Natural killer cell (primary cell): ENCODE data around the gene SLX9. TPM values are rescaled to one million over a fixed set of nuclear protein-coding genes. Genes with fewer than 3 reads are reported as not detected.

Experiments
- ATAC-seq, 3 donors: fragments of 150-1000 bp in 2 of 3; fragments of 200-7000 bp in 1 of 3; cut with Tn5 transposase; 1 replicate in 1 of 3; 2 replicates in 2 of 3; pipeline ENCODE4 v1.10.0; 2021; ENCODE audit warnings: mild to moderate bottlenecking in 2 of 3, moderate library complexity in 2 of 3
- DNase-seq, 2 donors: peaks; one replicate each; pipeline versions ENCODE4 v3.0.0 to v3.0.0-alpha.2; 2013 to 2021; ENCODE audit warnings: mixed read lengths in 1 of 2
- H3K27ac ChIP-seq: one replicate; pipeline ENCODE4 v1.5.1; 2013; ENCODE audit warnings: mild to moderate bottlenecking, low read length
- H3K27me3 ChIP-seq: one replicate; pipeline ENCODE4 v1.6.1; 2013; ENCODE audit warnings: low read length; ENCODE audit not compliant: control insufficient read depth, insufficient read depth
- H3K36me3 ChIP-seq: one replicate; pipeline ENCODE4 v1.6.1; 2013; ENCODE audit warnings: low read length; ENCODE audit not compliant: control insufficient read depth, insufficient read depth
- H3K4me1 ChIP-seq: one replicate; pipeline ENCODE4 v1.6.1; 2013; ENCODE audit warnings: low read length; ENCODE audit not compliant: control insufficient read depth, insufficient read depth
- H3K4me3 ChIP-seq: one replicate; pipeline ENCODE4 v1.5.1; 2013; ENCODE audit warnings: low read length
- H3K9me3 ChIP-seq: one replicate; pipeline ENCODE4 v1.6.1; 2013; ENCODE audit warnings: low read length; ENCODE audit not compliant: control insufficient read depth, insufficient read depth
- H3K27ac Mint-ChIP-seq, 2 donors: one replicate each; pipeline ENCODE4 v1.8.0; 2022; ENCODE audit warnings: mild to moderate bottlenecking in 2 of 2, mixed read lengths in 2 of 2, moderate library complexity in 1 of 2
- H3K27me3 Mint-ChIP-seq, 2 donors: one replicate each; pipeline ENCODE4 v1.8.0; 2022; ENCODE audit warnings: low read depth in 2 of 2, mixed read lengths in 2 of 2
- H3K36me3 Mint-ChIP-seq: one replicate; pipeline ENCODE4 v1.8.0; 2022; ENCODE audit warnings: mixed read lengths
- H3K4me1 Mint-ChIP-seq, 2 donors: one replicate each; pipeline ENCODE4 v1.8.0; 2022; ENCODE audit warnings: mixed read lengths in 2 of 2
- H3K4me3 Mint-ChIP-seq: one replicate; pipeline ENCODE4 v1.8.0; 2022; ENCODE audit warnings: mild to moderate bottlenecking, moderate library complexity, mixed read lengths
- H3K9me3 Mint-ChIP-seq, 2 donors: one replicate each; pipeline ENCODE4 v1.8.0; 2022; ENCODE audit warnings: mixed read lengths in 2 of 2
- CTCF ChIP-seq: fragments of 200-600 bp; IDR thresholded peaks from one replicate; pipeline ENCODE4 v1.8.0; 2022; ENCODE audit warnings: antibody characterized with exemption
- WGBS: methylation state at CpG from one replicate; pipeline ENCODE4 v1.1.7; 2013; ENCODE audit warnings: missing lambda C conversion rate; ENCODE audit not compliant: insufficient coverage; 5-methylcytosine and 5-hydroxymethylcytosine counted together
- intact Hi-C: fragments of 100-400 bp; cut with micrococcal nuclease; formaldehyde crosslinking; loops from one replicate; pipeline ENCODE4 v1.14.2; 2022
- total RNA-seq, 4 donors: library from RNA; stranded (reverse); fragments of 120-200 nt in 1 of 4; gene quantifications; one replicate each; pipeline versions ENCODE4 v1.2.3 to v1.2.4, GENCODE V29; 2013 to 2022

The SLX9 gene
- total RNA-seq, 3 donors from 2014 or later (not counting 1 experiment from before 2014, with no cell fraction given) = 12.8 to 22.9 (median 20.0) TPM

DNA sequence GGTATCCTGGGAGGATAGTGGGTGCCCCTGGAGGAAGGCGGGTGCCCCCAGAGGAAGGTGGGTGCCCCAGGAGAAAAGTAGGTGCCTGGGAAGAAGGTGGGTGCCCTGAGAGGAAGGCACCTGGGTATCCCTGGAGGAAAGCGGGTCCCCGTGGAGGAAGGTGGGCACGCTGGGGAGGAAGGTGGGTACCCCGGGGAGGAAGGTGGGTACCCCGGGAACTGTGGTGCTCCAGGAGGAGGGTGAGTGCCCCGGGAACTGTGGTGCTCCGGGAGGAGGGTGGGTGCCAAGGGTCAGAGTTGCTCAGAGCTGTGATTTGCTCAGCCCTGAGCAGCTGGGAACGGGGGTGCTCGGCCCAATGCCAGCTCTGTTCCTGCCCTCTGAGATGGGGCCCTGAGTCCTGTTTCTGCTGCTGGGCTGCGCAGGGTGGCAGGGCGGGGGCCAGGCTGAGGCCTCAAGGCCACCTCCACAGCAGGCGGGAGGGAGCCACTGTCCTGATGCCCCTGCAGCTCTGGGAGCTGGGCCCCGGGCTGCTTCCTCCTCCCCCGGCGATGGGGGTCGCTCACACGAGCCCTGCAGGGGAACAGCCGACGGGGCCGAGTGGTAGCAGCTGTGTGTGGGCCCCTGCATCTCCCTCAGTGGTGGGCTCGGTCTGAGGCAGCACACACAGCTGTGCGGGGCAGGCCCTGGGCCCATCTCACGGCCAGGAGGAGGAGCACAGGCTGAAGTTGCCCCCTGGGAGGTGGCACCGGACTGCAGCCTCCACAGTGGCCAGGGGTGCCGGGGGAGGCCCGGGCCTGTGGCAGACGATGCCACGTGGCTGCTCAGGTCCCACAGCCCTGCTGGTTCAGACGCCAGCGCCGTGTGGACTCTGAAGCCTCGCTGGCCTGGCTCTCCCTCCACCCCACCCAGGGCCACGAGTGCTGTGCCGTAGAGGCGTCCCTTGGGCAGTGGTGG, 57.4 kb downstream of the SLX9 start:
- DNase-seq (no peak), ATAC-seq (no peak)
- Mint-ChIP-seq H3K27me3 (peaks cover 0 to 4% of the 10 kb centered on the region in 2 donors), H3K4me3 (no peak overlapping the region), H3K27ac (no peak overlapping the region), H3K4me1 (no peaks in the 10 kb centered on the region), H3K36me3 (no peaks in the 10 kb centered on the region), H3K9me3 (no peaks in the 10 kb centered on the region)
- no peak for TF ChIP-seq CTCF
- Histone ChIP-seq H3K27me3 (no peaks in the 10 kb centered on the region), H3K4me1 (no peaks in the 10 kb centered on the region), H3K27ac (no peak overlapping the region), H3K4me3 (no peak overlapping the region), H3K36me3 (no peaks in the 10 kb centered on the region), H3K9me3 (no peaks in the 10 kb centered on the region)
- WGBS = 75% methylated on average over 36 of the region's 36 CpGs
- intact Hi-C loops = no loop called here

- DNase-seq = no peak
- no peaks in the 10 kb centered on the region for H3K4me1 ChIP-seq
- no peak for TF ChIP-seq CTCF
- Mint-ChIP-seq H3K36me3 (no peaks in the 10 kb centered on the region), H3K27me3 (peaks cover 0 to 4% of the 10 kb centered on the region in 2 donors), H3K4me3 (no peak overlapping the region), H3K4me1 (no peaks in the 10 kb centered on the region), H3K9me3 (no peaks in the 10 kb centered on the region), H3K27ac (no peak overlapping the region)
- no peak overlapping the region for H3K4me3 ChIP-seq
- no peak overlapping the region for H3K27ac ChIP-seq
- no peaks in the 10 kb centered on the region for H3K9me3 ChIP-seq
- no peaks in the 10 kb centered on the region for H3K36me3 ChIP-seq
- no peaks in the 10 kb centered on the region for H3K27me3 ChIP-seq
- intact Hi-C loops = no loop called here
- no peak for ATAC-seq
- 78% methylated on average over 10 of the region's 10 CpGs for WGBS
Measured at GRCh38 chr21:44998086-44998620, 58.3 kb downstream of the SLX9 start.

GRCh38 chr21:44998621-44999427, 59.0 kb downstream of the SLX9 start:
- H3K27ac ChIP-seq = no peak overlapping the region
- no peak for ATAC-seq
- no peak overlapping the region for H3K4me3 Mint-ChIP-seq
- H3K27me3 ChIP-seq = no peaks in the 10 kb centered on the region
- peaks cover 0 to 4% of the 10 kb centered on the region in 2 donors for H3K27me3 Mint-ChIP-seq
- no peaks in the 10 kb centered on the region for H3K4me1 Mint-ChIP-seq
- TF ChIP-seq CTCF = no peak
- no peak overlapping the region for H3K4me3 ChIP-seq
- H3K36me3 Mint-ChIP-seq = no peaks in the 10 kb centered on the region
- no peak for DNase-seq
- WGBS = 71% methylated on average over 32 of the region's 32 CpGs
- H3K9me3 Mint-ChIP-seq = no peaks in the 10 kb centered on the region
- H3K9me3 ChIP-seq = no peaks in the 10 kb centered on the region
- no peaks in the 10 kb centered on the region for H3K4me1 ChIP-seq
- H3K27ac Mint-ChIP-seq = no peak overlapping the region
- no peaks in the 10 kb centered on the region for H3K36me3 ChIP-seq
- intact Hi-C loops = no loop called here
